Measurements from ENCODE around the gene ESRRB.

Gene ESRRB

GRCh38 chr14:76337635-76338545, 38.0 kb upstream of the ESRRB start:
- Histone ChIP-seq H3K36me3 (no peaks in the 10 kb centered on the region), H3K27me3 (ENCODE audit: insufficient read depth, low read depth, severe bottlenecking) (no peaks in the 10 kb centered on the region), H3K4me3 (ENCODE audit: low read depth, low read length) (no peak overlapping the region), H3K9me3 (ENCODE audit: severe bottlenecking) (no peaks in the 10 kb centered on the region), H3K27ac (no peak overlapping the region)
- no peak for DNase-seq
- no peak for TF ChIP-seq CTCF (IDR thresholded peaks at IDR 0.05; ENCODE audit: low read depth, low read length)

GRCh38 chr14:76339728-76340615, 36.0 kb upstream of the ESRRB start:
- Histone ChIP-seq H3K4me3 (ENCODE audit: low read depth, low read length) (no peak overlapping the region), H3K36me3 (no peaks in the 10 kb centered on the region), H3K27me3 (ENCODE audit: insufficient read depth, low read depth, severe bottlenecking) (no peaks in the 10 kb centered on the region), H3K9me3 (ENCODE audit: severe bottlenecking) (no peaks in the 10 kb centered on the region), H3K27ac (no peak overlapping the region)
- TF ChIP-seq CTCF (IDR thresholded peaks at IDR 0.05; ENCODE audit: low read depth, low read length) = no peak
- DNase-seq = no peak

GRCh38 chr14:76343386-76343785, 32.6 kb upstream of the ESRRB start:
- H3K9me3 ChIP-seq (ENCODE audit: severe bottlenecking) = no peaks in the 10 kb centered on the region
- no peak overlapping the region for H3K4me3 ChIP-seq (ENCODE audit: low read depth, low read length)
- TF ChIP-seq CTCF (IDR thresholded peaks at IDR 0.05; ENCODE audit: low read depth, low read length) = no peak
- H3K36me3 ChIP-seq = no peaks in the 10 kb centered on the region
- DNase-seq = no peak
- no peak overlapping the region for H3K27ac ChIP-seq
- no peaks in the 10 kb centered on the region for H3K27me3 ChIP-seq (ENCODE audit: insufficient read depth, low read depth, severe bottlenecking)

GRCh38 chr14:76346391-76347160, 29.4 kb upstream of the ESRRB start:
- no peaks in the 10 kb centered on the region for H3K9me3 ChIP-seq (ENCODE audit: severe bottlenecking)
- peak overlapping the region; percentile 27; the same call in 1 of the 2 replicates for H3K27ac ChIP-seq
- DNase-seq = peak; percentile 73
- no peaks in the 10 kb centered on the region for H3K27me3 ChIP-seq (ENCODE audit: insufficient read depth, low read depth, severe bottlenecking)
- no peaks in the 10 kb centered on the region for H3K36me3 ChIP-seq
- no peak for TF ChIP-seq CTCF (IDR thresholded peaks at IDR 0.05; ENCODE audit: low read depth, low read length)
- no peak overlapping the region for H3K4me3 ChIP-seq (ENCODE audit: low read depth, low read length)

GRCh38 chr14:76348898-76349297, 27.0 kb upstream of the ESRRB start:
- Histone ChIP-seq H3K27ac (no peak overlapping the region), H3K36me3 (no peaks in the 10 kb centered on the region), H3K9me3 (ENCODE audit: severe bottlenecking) (no peaks in the 10 kb centered on the region), H3K27me3 (ENCODE audit: insufficient read depth, low read depth, severe bottlenecking) (no peaks in the 10 kb centered on the region), H3K4me3 (ENCODE audit: low read depth, low read length) (no peak overlapping the region)
- no peak for TF ChIP-seq CTCF (IDR thresholded peaks at IDR 0.05; ENCODE audit: low read depth, low read length)
- no peak for DNase-seq

Data from WERI-Rb-1 (cell line).